Measurements from ENCODE around the gene PDXK.
A peak's percentile ranks its signal among the peaks of the same experiment; 100 is the strongest.
"Not testable (repeated sequence)": the region's sequence is repeated elsewhere in the genome, so short reads cannot be mapped to it uniquely, and the experiment has no call there.

Gene PDXK

GRCh38 chr21:43707462-43707861 lies 11.5 kb upstream of the PDXK start:
- no peak for TF ChIP-seq CTCF (IDR thresholded peaks at IDR 0.05; ENCODE audit: control insufficient read depth, extremely low read depth, insufficient read depth)
- DNase-seq (ENCODE audit: low read depth), result no peak
- H3K4me3 ChIP-seq (ENCODE audit: low read depth, low read length), result no peak overlapping the region

- no peak for DNase-seq (ENCODE audit: low read depth)
- TF ChIP-seq CTCF (IDR thresholded peaks at IDR 0.05; ENCODE audit: control insufficient read depth, extremely low read depth, insufficient read depth), result no peak
- no peak overlapping the region for H3K4me3 ChIP-seq (ENCODE audit: low read depth, low read length)
Measured at GRCh38 chr21:43708745-43709381, 10.1 kb upstream of the PDXK start.

GRCh38 chr21:43712268-43712942 lies 6.5 kb upstream of the PDXK start:
- peak; percentile 80 for DNase-seq (ENCODE audit: low read depth)
- no peak for TF ChIP-seq CTCF (IDR thresholded peaks at IDR 0.05; ENCODE audit: control insufficient read depth, extremely low read depth, insufficient read depth)
- no peak overlapping the region for H3K4me3 ChIP-seq (ENCODE audit: low read depth, low read length)

GRCh38 chr21:43713123-43713522 lies 5.8 kb upstream of the PDXK start:
- not testable (repeated sequence) for H3K4me3 ChIP-seq (ENCODE audit: low read depth, low read length); DNase-seq (ENCODE audit: low read depth)

GRCh38 chr21:43716376-43717165 lies 2.4 kb upstream of the PDXK start:
- no peak for DNase-seq (ENCODE audit: low read depth)
- TF ChIP-seq CTCF (IDR thresholded peaks at IDR 0.05; ENCODE audit: control insufficient read depth, extremely low read depth, insufficient read depth), result no peak
- no peak overlapping the region for H3K4me3 ChIP-seq (ENCODE audit: low read depth, low read length)

GRCh38 chr21:43717166-43717853 lies 1.6 kb upstream of the PDXK start:
- H3K4me3 ChIP-seq (ENCODE audit: low read depth, low read length), result no peak overlapping the region
- DNase-seq (ENCODE audit: low read depth), result no peak
- no peak for TF ChIP-seq CTCF (IDR thresholded peaks at IDR 0.05; ENCODE audit: control insufficient read depth, extremely low read depth, insufficient read depth)
